ENCODE measurements around the gene ADGRG1.
A peak's percentile ranks its signal among the peaks of the same experiment; 100 is the strongest.

The ADGRG1 gene

DNA sequence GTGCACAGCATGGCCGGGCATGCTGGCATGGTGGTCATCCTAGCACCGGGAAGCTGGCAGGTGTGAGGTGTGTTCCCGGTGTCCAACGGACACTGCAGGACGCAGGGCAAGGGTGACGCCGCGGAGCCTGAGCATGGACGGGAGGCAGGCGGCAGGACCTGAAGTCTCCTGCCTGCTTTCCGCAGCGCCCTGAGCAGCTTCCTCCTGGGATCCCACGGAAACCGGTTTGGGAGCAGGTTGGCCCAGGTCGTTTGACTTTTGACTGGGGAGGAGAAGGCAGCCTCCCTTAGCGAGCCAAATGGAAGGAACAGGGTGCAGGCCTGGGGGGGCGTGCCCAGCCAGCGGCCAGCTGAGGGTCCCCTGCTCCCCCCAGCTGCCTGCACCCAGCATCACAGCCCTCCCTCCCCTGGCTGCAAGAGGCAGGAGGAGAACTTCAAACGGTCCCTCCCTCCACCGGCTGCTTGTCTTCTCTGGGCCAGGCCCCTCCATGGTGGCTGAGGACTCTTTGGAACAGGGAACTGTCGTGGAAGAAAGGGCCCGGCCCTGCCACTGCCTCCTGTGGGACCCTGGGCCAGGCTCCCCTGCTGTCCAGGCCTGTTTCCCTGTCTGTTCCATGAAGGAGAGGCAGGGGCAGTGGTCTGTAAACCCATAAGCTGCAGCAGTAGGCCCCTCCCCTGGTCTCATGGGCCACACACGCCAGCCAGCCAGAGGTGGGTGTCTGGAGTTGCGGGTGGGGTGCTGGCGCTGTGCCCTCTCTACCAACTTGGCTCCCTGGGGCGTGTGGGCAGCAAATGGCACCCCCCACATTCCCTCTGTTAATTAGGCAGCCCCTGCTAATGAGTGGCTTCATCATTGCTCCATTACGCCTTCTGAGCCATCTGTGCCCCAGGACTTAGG lies 7.8 kb upstream of the ADGRG1 start:
- no peak for DNase-seq

DNA sequence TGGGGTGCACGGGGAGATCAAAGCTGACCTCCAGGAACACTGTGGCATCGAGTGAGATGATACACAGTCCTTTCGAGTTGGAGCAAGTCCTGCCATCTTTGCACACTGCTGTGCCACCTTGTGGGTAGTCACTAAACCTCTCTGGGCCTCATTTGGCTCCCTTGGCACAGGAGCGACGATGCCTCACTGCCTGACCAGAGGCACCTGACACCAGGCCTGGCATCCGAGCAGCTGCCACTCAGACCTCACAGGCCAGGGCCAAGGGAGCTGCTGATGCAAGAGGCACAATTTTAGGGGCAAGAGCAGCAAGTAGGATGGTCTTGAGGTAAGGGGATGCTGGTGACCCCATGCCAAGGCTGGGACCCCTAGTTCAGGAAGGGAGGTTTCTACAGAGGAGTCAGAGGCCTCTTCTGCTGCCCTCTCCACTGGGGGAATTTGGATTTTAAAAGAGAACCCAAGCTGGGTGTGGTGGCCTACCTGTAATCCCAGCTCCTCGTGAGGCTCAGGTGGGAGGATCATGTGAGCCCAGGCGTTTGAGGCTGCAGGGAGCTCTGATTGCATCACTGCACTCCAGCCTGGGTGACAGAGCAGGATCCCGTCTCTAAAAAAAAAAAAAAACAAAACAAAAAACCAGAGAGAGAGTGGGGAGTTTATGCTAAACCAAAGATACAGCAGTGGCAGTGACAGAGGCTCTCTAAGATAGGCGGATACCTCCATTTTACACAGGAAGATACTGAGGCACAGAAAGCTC lies 6.7 kb upstream of the ADGRG1 start:
- no peak for DNase-seq

DNA sequence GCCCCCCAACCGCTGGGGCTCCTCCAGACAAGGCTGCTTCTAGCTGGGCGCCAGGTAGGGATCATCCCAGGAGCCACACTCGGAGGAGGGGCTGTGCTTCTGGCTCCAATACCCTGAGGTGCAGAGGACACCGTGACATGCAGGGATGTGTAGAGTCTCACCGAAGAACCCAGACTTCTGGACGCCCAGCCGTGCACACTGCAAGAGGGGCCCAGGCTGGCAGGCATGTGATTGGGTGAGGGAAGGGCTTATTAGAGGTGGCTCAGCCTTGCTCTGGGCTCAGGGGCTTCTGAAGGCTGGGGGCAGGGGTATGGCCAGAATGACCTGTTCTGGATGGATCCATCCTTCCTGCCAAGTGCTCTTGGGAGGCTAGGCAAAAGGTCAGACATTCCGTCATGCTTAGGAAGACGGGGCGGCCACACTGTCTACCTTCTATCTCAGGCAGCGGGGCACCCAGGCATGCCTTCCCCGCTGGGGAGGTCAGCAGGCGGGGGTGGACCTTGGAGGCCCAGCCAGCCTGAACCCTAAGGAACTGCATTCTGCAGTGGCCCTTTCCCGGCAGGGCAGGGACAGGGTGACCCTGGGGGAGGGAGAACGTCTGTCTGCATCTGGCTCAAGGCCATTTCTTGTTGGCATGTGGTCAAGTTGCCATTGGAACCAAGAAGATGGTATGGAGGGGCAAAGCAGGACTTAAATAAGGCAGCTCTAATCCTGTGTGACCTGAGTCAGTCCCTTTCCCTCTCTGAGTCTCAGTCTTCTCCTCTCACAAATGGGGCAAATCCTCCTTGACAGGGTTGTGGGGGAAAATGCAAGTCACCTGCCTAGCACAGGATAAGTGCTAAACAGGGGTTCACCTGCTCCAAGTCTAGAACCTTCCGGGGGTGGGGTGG lies 5.8 kb upstream of the ADGRG1 start:
- DNase-seq: no peak

DNA sequence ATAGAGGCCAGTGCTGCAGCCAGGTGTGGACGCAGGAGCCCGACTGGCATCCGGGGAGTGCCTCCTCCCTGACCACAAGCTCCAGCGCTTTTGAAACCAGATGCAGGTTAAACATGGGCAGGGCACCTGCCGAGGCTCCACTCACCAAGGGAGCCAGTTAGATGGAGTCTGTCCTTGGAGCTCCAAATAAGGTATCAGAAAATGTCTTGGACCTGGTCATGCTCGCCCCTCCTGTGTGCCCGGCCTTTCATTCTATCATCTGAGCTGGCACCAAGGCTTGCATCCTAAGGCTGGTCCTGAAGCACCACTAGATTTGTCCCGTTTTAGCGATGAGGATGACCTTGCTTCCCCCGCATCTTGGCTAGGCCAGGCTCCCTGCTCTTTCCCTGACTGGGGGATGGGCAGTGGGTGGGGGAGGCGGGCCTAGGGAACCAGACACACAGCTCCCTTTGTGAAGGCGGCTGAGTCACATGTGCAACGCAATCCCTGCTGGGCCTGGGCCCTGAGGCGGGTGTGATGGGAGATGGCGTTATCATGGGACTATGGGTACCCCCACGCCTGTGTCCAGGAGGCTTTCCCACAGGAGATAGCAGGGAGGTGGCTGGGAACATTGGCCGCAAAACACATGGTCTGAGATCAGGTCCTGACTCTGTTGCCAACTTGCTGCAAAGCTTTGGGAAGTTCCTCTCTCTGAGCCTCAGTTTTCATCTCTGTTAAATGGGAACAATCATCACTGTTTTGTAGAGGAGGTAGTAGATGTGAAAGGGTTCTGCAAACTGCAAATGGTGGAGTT lies 5.0 kb upstream of the ADGRG1 start:
- peak; percentile 39 for DNase-seq

DNA sequence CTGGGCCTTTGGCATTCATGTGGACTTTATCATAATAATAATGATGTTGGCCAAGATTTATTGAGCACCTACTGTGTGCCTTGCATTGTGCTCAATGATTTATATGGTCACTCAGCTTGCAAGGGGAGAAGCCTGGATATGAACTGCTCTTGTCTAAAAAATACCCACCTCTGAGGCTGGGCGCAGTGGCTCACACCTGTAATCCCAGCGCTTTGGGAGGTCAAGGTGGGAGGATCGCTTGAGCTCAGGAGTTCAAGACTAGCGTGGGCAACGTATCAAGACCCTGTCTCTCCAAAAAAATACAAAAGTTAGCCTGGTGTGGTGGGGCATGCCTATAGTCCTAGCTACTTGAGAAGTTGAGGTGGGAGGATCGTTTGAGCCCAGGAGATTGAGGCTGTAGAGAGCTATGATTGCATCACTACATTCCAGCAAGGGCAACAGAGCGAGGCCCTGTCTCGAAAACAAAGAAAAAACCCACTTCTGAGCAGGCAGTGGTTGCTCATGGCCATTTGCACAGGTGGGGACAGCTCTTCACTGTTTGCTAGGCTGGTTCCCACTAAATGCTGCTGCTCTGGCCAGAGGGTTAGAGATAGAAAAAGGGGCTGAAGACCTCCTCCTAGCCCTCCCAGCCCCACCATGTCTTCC lies 4.3 kb upstream of the ADGRG1 start:
- DNase-seq: no peak

DNA sequence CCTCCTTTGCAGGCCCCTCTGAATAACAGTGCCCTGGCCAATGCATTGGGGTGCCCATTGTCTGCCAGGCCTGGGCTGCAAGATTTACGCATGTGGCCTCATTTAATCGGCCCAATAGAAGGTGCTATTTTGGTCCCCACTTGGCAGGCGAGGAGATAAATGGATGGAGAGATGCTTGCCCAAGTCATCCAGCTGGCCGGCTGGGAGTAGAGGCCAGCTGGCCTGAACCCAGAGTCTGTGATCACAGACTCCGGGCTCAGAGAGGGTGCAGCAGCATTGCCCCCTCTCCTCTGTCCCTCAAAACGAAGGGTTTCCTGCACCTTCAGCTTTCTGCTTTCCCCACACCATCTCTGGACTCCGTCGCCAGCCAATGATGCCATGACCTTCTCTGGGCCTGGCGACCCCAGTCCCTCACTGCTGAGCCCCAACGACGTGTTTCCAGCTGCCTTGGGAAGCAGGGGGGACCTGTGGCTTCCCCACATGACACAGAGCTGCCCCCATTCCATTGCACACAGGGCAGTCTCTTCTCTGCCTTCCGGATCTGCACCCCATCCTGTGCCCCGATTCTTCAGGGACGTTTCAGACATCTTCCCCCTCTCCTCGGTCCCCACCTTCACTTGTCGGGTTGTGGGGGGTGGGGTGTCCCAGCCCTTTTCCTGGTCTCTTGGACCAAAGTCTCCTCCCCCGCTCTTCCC lies 3.5 kb upstream of the ADGRG1 start:
- DNase-seq: no peak

DNA sequence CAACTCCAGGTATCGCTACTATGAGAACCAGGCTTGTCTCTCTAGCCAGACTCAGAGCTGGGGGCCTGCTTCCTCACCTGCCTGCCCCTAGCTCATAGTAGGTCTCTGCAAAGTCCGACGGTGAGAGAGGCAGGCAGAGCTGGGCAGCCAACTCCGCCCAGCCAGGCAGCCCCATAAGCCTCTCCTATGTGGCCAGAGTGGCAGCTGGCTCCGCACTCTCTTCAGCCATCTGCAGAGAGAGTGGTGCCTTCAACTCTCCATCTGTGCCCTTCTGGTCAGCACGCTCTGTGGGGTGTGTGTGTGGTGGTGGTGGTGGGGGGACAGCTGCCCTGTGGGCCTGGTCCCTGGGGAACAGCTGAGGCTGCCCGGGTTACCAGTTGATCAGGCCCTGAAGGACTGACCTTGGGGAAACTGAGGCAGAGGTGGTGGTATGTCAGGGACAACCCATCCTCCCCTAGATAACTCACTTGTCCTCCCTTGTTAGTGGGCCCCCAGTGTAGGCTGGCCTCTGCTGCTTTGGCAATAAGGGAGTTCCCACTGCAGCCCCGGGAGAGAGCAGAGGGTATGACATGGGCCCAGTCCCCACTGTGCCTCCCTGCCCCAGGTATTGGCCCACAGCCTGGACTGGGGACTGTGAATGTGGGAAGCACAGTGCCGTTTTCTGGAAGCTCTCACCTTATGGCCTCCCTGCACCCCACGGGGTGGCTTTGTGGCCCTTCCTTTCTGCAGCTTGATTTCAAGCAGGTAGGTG lies 1.8 kb upstream of the ADGRG1 start:
- no peak for DNase-seq

DNA sequence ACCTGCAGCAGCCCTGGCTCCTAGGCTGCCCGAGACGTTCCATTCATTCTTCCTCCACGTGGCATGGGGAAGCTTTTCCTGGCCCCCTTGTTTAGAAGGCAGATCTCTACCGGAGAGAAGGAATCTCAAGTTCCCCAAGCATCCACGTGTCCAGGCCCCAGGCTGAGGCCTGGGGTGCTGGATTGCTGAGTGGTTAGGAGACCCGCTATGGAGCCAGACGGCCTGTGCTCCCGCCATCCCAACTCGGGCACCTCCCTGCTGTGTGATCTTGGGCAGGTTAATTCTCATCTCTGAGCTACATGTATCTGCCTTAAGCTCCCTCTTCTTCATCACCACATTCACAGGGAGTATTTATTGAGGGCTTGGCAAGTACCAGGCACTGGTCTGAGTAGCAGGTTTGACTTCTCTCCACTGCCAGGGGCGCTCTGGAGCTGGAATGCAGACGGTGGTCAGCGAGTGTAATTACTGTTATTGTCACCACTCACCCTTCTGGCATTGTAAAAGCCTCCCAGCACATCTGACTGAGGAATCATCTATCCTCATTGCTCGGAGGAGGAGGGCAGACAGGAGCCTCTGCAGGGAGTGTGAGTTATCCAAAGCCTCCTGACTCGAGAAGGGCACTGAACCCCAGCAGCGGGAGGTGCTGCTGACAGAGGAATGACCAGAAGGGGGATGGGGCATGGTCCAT lies 1.1 kb upstream of the ADGRG1 start:
- DNase-seq: no peak

DNA sequence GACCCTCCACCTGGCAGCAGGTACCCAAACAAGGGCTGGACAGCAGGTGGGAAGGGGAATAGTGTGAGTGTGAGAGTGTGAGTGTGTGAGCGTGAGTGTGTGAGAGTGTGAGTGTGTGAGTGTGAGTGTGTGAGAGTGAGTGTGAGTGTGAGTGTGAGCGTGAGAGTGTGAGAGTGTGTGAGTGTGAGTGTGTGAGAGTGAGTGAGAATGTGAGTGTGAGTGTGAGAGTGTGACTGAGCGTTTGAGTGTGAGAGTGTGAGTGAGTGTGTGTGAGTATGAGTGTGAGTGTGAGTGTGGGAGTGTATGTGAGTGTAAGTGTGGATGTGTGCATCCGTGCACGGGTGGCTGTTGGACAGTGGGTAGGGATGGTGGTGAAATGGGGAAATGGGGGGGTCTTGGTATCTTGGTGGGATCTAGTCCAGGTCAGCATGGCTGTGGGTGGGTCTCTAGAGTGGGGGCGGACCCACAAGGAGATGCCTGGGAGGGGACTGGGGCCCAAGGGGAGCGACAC lies 408 bp downstream of the ADGRG1 start:
- no peak for DNase-seq

DNA sequence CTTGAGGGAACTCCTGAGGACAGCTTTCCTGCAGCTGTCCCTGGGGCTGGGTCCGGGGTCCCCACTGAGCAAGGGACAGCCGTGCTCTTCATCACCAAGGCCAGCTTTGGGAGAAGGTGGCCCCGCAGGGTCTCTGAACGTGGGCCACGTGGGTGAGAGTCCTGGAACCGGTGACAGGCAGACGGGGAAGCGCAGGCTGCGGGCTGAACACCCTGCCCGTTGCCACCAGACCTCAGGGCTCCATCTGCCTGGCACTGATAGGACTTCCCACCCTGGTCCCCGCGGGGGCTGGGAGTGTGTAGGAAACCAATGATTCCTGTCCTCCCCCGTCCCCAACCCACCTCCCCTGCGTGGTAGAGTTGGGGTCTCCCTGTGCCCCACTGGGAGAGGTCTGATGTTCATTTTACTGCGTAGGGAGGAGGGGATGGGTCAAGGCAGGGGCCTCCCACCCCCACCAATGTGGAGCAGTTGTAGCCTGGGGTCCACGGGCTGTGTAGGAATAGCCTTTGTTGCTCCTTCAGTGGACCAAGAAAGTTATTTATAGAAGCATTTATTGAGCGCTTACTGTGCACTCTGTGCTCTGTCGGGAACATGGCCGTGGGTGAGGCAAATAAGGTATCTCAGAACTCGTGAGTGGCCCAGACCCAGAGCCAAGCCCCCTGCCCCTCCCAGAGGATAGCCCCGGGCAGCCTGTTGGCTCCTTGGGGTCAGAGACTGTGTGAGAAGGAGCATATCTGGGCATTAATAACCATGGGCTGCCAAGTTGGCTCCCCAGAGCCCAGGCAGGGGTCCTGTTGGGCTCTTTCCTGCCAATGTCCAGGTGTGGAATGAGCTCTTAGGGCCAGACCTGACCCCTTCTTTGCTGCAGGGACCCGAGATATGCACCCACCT lies 1.3 kb downstream of the ADGRG1 start:
- no peak for DNase-seq

DNA sequence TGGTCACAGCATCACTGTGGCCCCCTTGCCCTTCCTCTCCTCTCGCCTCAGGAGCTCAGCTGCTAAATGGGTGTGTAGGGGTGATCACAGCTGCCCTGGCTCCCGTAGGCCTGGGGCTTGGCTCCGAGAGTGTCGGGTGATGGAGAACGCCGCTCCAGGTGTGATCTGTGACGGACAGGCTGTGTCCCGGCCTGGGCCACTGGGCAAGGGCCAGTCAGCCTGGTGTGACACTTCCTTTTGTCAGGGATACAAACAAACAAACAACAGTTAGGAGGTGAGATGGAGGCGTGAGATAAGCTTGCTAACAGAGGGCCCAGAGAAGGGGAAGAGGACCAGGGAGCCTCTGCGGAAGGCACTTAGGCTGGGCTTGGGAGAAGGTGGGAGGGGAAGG lies 2.0 kb downstream of the ADGRG1 start:
- no peak for DNase-seq

DNA sequence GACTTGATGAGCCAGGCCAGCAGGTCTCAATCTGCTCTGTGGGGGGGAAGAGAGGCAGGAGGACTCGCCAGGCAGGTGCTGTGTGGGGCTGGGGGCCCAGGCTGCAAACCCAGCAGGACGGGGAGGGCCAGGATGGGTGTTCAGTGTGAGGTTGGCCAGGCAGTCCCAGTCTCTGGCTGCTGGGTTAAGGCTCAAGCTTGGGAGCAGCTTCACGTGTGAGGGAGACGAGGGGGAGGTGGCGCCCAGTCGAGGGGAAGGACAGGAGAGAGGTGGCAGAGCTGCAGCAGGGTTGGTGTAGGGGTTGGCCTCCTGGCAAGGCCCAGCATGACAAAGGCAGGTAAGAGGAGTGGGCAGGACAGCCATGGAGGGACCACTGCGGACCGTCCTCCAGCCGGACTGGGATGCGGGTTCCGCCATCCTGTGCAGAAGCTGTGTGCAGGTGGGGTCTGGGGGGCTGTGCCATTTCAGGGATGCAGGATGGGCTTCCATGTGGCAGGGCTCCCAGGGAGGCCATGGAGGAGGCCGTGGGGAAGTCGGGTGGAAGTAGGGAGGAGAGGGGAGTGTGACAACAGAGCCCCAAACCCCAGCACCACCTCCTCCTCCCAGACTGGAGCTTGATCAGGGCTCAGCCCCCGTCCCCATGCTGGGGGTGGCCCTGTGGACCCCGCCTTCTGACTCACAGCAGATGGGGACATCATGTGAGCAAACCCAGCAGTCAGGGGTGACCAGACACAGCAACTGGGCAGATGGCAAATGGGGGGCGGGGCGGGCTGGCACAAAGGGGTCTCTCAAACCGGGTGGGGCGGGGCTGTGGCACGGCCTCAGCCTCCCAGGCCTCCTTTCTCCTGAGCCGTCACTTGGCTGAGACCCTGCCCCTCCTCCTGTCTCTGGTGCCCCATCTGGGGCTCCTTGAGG lies 2.8 kb downstream of the ADGRG1 start:
- DNase-seq: no peak

DNA sequence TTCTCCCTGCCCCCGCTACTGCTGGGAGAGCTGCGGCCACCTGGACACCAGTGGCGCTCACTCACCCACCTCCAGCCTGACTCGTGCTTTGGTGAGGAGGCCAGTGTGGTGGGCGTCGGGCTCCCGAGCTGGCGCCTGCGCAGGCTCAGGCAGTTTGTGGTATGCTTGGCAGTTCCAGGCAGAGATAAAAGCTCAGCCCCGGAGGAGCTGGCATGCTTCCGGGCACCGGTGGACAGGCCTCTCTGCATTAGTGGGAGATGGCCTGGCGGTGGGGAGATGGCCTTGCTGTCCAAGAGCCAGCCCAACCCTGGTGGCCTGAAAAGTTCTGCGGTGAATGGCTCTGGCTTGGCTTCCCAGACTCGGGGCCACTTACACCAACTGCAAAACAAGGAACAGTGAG lies 4.1 kb downstream of the ADGRG1 start:
- no peak for DNase-seq

DNA sequence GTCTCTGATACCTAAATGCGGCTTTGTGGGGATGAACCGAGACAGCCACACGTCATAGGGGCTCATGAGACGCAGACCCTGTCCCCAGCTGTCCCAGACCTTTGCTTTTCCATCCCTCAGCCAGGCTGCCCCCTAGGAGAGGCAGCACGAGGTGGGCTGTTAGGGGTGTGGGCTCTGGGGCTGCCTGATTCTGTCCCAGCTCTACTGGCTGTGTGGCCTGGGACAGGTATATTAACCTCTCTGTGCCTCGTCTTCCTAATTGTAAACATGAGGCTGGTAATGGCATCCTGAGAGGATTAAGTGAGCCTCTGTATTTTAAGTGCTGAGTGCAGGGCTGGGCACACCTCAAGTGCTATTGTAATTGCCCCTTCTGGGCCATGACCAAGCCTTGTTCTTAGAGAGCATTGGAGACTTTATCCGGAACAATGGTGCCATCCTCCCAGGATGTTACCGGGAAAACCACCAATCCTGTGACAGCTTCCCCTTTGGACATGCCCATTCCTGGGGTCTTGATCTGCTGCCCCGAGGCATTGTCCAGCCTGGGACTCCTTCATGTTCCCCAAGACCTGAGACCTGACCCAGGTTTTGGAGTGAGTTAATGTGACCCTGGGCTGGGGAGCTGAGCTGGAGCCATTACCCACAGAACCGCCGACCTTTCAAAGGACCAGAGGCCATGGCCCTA lies 5.1 kb downstream of the ADGRG1 start:
- DNase-seq: no peak

DNA sequence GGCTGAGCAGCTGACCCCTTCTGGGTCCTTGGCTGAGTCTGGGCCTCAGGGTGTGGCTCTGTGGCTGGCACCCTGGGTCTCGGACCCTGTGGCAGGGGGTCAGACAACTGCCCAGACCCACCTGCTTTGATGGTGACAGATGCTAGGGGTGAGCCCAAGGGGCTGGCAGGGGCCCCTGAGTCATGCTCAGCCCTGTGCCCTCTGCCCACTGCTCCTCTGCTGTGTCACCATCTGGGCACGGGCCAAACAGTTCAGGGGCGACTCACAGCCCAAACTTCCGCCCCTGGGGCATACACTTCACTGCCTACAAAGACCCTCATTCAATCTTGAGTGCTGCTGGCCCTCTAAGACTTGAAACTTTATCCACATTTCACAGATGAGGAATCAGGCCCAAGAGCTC lies 5.7 kb downstream of the ADGRG1 start:
- DNase-seq: no peak

DNA sequence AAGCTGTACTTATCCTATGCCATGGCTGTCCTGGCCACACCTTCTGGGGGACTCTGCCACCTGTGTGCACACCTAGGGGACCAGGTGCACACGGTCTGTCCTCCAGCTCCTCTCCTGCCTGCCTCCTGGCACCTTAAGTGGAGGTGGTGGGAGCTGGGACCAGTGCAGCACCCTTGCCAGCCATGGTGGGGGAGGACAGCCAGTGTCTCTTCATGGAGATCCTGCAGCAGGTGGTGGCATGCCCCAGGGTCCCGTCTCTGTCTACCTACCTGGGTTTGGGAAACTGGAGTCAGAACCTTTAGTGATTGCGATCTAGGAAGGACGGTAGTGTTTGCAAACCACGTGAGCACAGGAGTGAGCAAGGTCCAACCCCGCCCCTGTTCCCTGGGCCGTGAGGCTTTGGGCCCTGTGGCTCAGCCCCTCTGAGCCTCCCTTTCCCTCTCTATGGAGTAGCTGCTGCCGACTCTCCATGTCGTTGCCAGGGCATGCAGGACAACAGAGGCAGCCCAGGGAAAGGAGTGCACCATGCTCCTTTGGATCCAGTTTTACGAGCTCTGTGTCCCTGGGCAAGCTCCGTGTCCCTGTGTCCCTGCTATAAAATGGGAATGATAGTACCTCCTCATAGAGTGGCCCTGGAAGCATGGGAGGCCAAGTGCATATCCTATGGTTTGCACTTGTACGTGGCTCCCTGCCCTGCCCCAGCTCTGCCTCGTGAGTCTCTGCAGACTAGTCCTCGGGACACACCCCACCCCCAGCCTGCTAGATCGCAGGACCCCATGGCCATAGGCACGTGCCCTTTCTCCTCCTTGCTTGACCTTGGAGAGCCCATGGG lies 7.1 kb downstream of the ADGRG1 start:
- DNase-seq: no peak
